GM18508 (cell line): Measurements from ENCODE around the gene SP100.

ENCODE experiments used
- ATAC-seq: cut with Tn5 transposase; IDR thresholded peaks from one replicate; pipeline ENCODE4 v1.9.1; 2021; ENCODE audit warnings: moderate number of reproducible peaks; ENCODE audit not compliant: insufficient read depth, unreplicated experiment

SP100 gene

DNA sequence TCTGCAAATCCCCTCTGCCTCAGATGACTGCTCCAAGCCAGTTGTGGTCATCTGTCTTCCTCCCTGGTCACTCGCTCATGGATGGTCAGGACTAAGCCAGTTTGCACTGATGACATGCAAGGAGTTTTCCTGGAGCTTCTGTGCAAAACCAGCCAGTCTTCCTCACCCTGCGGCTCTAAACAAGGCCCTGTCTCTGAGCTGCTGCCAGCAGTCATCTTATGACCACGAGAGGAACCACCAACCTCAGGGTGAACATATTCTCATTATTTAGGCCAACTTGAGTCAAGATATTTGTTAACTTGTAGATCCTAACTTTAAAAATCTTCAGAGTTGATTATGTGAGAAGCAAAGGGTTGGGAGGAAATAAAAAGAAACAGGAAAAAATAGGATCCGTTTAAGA lies 176.8 kb downstream of the SP100 start:
- ATAC-seq, result no peak
